Measurements from ENCODE around the gene PROM1. TPM values are rescaled to one million over a fixed set of nuclear protein-coding genes. Genes with fewer than 3 reads are reported as not detected.

The PROM1 gene
- total RNA-seq, 1 donor from 2014 or later: 65.3 TPM

DNA sequence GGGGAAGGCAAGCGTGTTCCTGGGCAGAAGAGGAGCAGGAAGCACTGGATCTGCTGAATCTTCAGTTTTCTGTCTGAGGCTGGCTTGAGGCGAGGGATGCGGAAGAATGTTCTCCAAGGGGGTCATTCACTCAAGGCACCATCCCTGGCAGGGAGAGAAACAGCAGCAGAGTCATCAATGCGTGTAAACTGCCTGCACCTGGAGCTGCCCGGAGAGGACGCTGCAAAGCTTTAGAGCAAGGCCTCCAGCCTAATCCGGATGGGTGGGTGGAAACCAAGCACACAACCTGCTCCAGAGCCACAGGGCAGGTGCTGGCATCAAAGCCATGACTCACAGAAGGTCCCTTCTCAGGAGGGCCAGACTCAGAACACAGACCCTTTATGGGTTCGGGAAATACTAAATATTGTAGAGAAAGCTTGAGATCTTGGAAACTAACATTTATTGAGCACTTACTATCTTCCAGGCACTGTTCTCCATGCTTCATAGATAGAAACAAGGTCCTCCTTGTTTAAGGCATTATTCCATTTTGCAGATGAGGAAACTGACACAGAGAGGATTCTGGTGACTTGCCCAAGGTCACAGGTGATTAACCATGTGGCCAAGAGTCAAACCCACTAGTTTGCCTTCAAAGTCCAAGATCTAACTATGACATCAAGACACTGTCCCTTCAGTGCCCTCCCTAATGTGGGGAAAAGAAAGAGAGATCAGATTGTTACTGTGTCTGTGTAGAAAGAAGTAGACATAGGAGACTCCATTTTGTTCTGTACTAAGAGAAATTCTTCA, 7.7 kb downstream of the PROM1 start:
- no peak overlapping the region for H3K27ac Mint-ChIP-seq (ENCODE audit: unreplicated experiment)

DNA sequence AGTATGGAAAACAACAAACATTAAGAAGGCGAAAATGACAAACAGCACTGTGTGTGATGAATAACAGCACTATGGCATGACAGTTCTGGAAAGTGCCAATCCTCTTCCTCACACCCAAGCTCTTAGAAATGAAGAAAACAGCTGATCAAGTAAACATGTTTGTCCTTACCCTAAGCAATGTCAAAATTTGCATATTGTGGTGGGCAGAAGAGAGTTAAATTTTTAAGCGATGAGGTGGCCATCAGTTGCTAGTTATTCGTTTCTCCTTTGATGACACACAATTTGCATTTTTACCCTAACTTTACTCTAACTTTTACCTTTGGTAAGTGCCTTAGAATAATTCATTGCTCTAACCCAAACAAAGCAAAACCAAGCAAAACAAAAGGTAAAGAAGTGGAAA, 8.8 kb downstream of the PROM1 start:
- Mint-ChIP-seq H3K4me1 (peaks cover 17% of the 10 kb centered on the region), H3K27ac (ENCODE audit: unreplicated experiment) (no peak overlapping the region), H3K27me3 (ENCODE audit: low read depth) (no peaks in the 10 kb centered on the region), H3K4me3 (no peak overlapping the region), H3K36me3 (ENCODE audit: low read depth) (peaks cover 5% of the 10 kb centered on the region), H3K9me3 (no peaks in the 10 kb centered on the region)
- DNase-seq (ENCODE audit: low read depth, low spot score): no peak
- TF ChIP-seq, protein P1, sequence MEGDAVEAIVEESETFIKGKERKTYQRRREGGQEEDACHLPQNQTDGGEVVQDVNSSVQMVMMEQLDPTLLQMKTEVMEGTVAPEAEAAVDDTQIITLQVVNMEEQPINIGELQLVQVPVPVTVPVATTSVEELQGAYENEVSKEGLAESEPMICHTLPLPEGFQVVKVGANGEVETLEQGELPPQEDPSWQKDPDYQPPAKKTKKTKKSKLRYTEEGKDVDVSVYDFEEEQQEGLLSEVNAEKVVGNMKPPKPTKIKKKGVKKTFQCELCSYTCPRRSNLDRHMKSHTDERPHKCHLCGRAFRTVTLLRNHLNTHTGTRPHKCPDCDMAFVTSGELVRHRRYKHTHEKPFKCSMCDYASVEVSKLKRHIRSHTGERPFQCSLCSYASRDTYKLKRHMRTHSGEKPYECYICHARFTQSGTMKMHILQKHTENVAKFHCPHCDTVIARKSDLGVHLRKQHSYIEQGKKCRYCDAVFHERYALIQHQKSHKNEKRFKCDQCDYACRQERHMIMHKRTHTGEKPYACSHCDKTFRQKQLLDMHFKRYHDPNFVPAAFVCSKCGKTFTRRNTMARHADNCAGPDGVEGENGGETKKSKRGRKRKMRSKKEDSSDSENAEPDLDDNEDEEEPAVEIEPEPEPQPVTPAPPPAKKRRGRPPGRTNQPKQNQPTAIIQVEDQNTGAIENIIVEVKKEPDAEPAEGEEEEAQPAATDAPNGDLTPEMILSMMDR (conservative IDR thresholded peaks at IDR 0.05): no peak

More for the DNA sequence above, 7.7 kb downstream of the PROM1 start:
- Mint-ChIP-seq H3K4me3 (no peak overlapping the region), H3K36me3 (ENCODE audit: low read depth) (peaks cover 5% of the 10 kb centered on the region), H3K9me3 (no peaks in the 10 kb centered on the region), H3K4me1 (peaks cover 15% of the 10 kb centered on the region), H3K27me3 (ENCODE audit: low read depth) (no peaks in the 10 kb centered on the region)
- DNase-seq (ENCODE audit: low read depth, low spot score): no peak
- TF ChIP-seq, protein P1 (conservative IDR thresholded peaks at IDR 0.05): no peak

DNA sequence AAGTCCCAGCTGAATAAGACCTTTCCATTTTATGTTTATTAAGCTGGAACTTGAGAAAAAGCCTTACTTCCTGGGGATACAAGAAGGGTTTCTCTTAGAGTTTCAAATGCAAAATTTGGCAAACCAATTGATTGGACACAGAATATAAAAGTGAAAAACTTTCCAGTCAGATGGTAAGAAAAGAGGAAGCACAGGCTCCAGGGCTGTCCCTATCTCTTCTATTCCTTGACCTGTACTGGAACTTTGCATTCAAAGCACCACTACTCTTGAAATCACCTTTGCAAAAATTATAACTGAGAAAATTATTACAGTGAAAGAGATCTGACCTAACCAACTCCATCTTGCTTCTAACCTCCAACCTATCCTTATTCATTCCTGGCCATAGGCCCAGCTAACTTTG, 11.7 kb downstream of the PROM1 start:
- H3K27ac Mint-ChIP-seq (ENCODE audit: unreplicated experiment): no peak overlapping the region

DNA sequence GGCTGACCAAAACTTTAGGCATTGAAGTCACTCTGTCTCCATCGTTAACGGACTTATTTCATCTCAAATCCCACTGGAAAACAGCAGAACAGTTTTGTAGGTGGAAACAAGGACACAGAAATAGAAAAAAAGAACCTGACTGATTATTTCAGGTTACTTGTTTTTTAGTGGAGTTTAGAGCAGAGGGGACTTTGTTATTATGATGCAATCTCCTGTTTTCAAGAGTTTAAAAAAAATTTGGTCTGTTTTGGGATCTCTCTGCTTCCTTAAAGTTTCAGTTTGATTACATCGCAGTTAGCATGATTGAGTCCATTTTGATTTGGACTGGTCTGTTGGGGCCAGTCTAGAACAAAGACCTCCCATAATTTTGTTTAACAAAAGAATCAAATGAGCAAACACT, 13.6 kb downstream of the PROM1 start:
- Mint-ChIP-seq H3K36me3 (ENCODE audit: low read depth) (peaks cover 15% of the 10 kb centered on the region), H3K27ac (ENCODE audit: unreplicated experiment) (no peak overlapping the region), H3K4me1 (peaks cover 17% of the 10 kb centered on the region), H3K4me3 (no peak overlapping the region), H3K27me3 (ENCODE audit: low read depth) (no peaks in the 10 kb centered on the region), H3K9me3 (no peaks in the 10 kb centered on the region)
- no peak for DNase-seq (ENCODE audit: low read depth, low spot score)
- TF ChIP-seq, protein P1 (conservative IDR thresholded peaks at IDR 0.05): no peak

More for the DNA sequence above, 11.7 kb downstream of the PROM1 start:
- Mint-ChIP-seq H3K9me3 (no peaks in the 10 kb centered on the region), H3K27me3 (ENCODE audit: low read depth) (no peaks in the 10 kb centered on the region), H3K4me3 (no peak overlapping the region), H3K4me1 (peaks cover 14% of the 10 kb centered on the region), H3K36me3 (ENCODE audit: low read depth) (peaks cover 11% of the 10 kb centered on the region)
- TF ChIP-seq, protein P1 (conservative IDR thresholded peaks at IDR 0.05): no peak
- DNase-seq (ENCODE audit: low read depth, low spot score): no peak

DNA sequence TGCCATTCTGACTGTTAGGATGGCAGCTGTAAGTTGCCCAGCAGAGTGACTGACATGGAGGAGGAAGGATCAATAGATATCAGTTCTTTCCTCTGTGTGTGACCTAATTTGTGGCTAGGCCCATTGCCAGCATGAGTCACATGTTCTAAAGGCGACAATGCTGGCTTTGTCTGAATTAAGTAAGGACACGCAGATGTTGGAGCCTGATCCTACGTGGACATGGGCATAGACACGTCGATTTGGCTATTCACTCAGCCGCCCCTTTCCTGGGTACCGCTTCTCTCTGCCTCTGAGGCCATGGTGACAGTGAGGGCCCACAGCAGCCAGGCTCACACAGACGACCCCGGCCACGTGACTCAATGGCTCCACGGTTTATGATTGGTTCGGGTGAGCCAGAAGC, 16.3 kb downstream of the PROM1 start:
- Mint-ChIP-seq H3K27ac (ENCODE audit: unreplicated experiment) (peak overlapping the region; percentile 38), H3K4me1 (peaks cover 17% of the 10 kb centered on the region), H3K36me3 (ENCODE audit: low read depth) (peaks cover 31% of the 10 kb centered on the region), H3K9me3 (peaks cover 9% of the 10 kb centered on the region), H3K27me3 (ENCODE audit: low read depth) (no peaks in the 10 kb centered on the region), H3K4me3 (no peak overlapping the region)
- DNase-seq (ENCODE audit: low read depth, low spot score): no peak
- TF ChIP-seq, protein P1 (conservative IDR thresholded peaks at IDR 0.05): no peak

Measured in neural crest cell (in vitro differentiated cells).